GM23338 (cell line): ENCODE measurements around the gene PDE6H. TPM values are rescaled to one million over a fixed set of nuclear protein-coding genes. Genes with fewer than 3 reads are reported as not detected.

Source experiments
- ATAC-seq: fragments of 200-7000 bp; cut with Tn5 transposase; 3 replicates; pipeline ENCODE4 v1.9.1; 2020
- DNase-seq: peaks from one replicate; pipeline ENCODE4 v3.0.0-alpha.2; 2015; ENCODE audit warnings: low spot score
- H2AFZ ChIP-seq: fragments of 200-600 bp; sonication (generic); 2 replicates; pipeline ENCODE4 v1.8.0; 2016; ENCODE audit warnings: antibody characterized with exemption, mild to moderate bottlenecking, moderate library complexity
- H3F3A ChIP-seq: fragments of 200-600 bp; sonication (generic); replicated peaks from 2 replicates; pipeline ENCODE4 v1.8.0; 2017; ENCODE audit warnings: antibody characterized with exemption, mixed run types, low read depth
- H3K27ac ChIP-seq: fragments of 200-600 bp; sonication (generic); 2 replicates; pipeline ENCODE4 v1.6.1; 2016; ENCODE audit warnings: low read depth
- H3K27me3 ChIP-seq: fragments of 200-600 bp; sonication (generic); 2 replicates; pipeline ENCODE4 v1.8.0; 2016; ENCODE audit warnings: mild to moderate bottlenecking, mixed run types, moderate library complexity; ENCODE audit not compliant: insufficient read depth
- H3K36me3 ChIP-seq: fragments of 200-600 bp; sonication (generic); 2 replicates; pipeline ENCODE4 v1.8.0; 2016; ENCODE audit warnings: mild to moderate bottlenecking; ENCODE audit not compliant: insufficient read depth
- H3K4me1 ChIP-seq: fragments of 200-600 bp; sonication (generic); 2 replicates; pipeline ENCODE4 v1.8.0; 2016; ENCODE audit warnings: mild to moderate bottlenecking, moderate library complexity; ENCODE audit not compliant: insufficient read depth
- H3K4me2 ChIP-seq: fragments of 200-600 bp; sonication (generic); 2 replicates; pipeline ENCODE4 v1.7.1; 2017; ENCODE audit warnings: mixed run types
- H3K4me3 ChIP-seq: fragments of 200-600 bp; sonication (generic); 2 replicates; pipeline ENCODE4 v1.6.1; 2016; ENCODE audit warnings: mixed run types
- H3K79me2 ChIP-seq: fragments of 200-600 bp; sonication (generic); replicated peaks from 2 replicates; pipeline ENCODE4 v1.8.0; 2017; ENCODE audit warnings: mild to moderate bottlenecking; ENCODE audit not compliant: insufficient read depth
- H3K9me2 ChIP-seq: fragments of 200-600 bp; sonication (generic); 2 replicates; pipeline ENCODE4 v1.8.0; 2017; ENCODE audit not compliant: insufficient read depth
- H4K20me1 ChIP-seq: fragments of 200-600 bp; sonication (generic); replicated peaks from 2 replicates; pipeline ENCODE4 v1.8.0; 2017; ENCODE audit warnings: mild to moderate bottlenecking; ENCODE audit not compliant: insufficient read depth
- H3K27ac Mint-ChIP-seq: 2 replicates; pipeline ENCODE4 v1.8.0; 2020; ENCODE audit warnings: inconsistent platforms, mild to moderate bottlenecking, moderate library complexity, mixed read lengths
- H3K27me3 Mint-ChIP-seq: 3 replicates; pipeline ENCODE4 v1.8.0; 2022; ENCODE audit warnings: low read depth, mild to moderate bottlenecking, moderate library complexity, mixed read lengths, inconsistent platforms; ENCODE audit not compliant: insufficient read depth, poor library complexity
- H3K36me3 Mint-ChIP-seq: 3 replicates; pipeline ENCODE4 v1.8.0; 2021; ENCODE audit warnings: low read depth, mild to moderate bottlenecking, inconsistent platforms, moderate library complexity, mixed read lengths
- H3K4me1 Mint-ChIP-seq: 3 replicates; pipeline ENCODE4 v1.8.0; 2020; ENCODE audit warnings: mild to moderate bottlenecking, inconsistent platforms, mixed read lengths
- H3K4me3 Mint-ChIP-seq: 3 replicates; pipeline ENCODE4 v1.8.0; 2021; ENCODE audit warnings: moderate library complexity, mild to moderate bottlenecking, inconsistent platforms, mixed read lengths
- H3K9me3 Mint-ChIP-seq: 3 replicates; pipeline ENCODE4 v1.8.0; 2020; ENCODE audit warnings: moderate library complexity, mild to moderate bottlenecking, inconsistent platforms, mixed read lengths
- CREB1 ChIP-seq: fragments of 250-450 bp; sonication (Bioruptor Pico); IDR thresholded peaks from 2 replicates; pipeline ENCODE4 v1.5.0; 2020; ENCODE audit warnings: low read depth, mild to moderate bottlenecking, moderate library complexity
- EZH2 ChIP-seq: fragments of 200-600 bp; sonication (generic); IDR thresholded peaks from one replicate; pipeline ENCODE4 v1.8.0; 2017; ENCODE audit warnings: antibody characterized with exemption, mild to moderate bottlenecking, low read depth; ENCODE audit not compliant: unreplicated experiment
- EZH2phosphoT487 ChIP-seq: fragments of 200-600 bp; sonication (generic); IDR thresholded peaks from one replicate; pipeline ENCODE4 v1.8.1; 2018; ENCODE audit warnings: antibody characterized with exemption; ENCODE audit not compliant: unreplicated experiment
- JUNB ChIP-seq: IDR thresholded peaks from one replicate; pipeline ENCODE4 v1.6.1; 2016; ENCODE audit warnings: antibody characterized with exemption; ENCODE audit not compliant: unreplicated experiment
- NANOG ChIP-seq: IDR thresholded peaks from 2 replicates; pipeline ENCODE4 v1.6.1; 2016; ENCODE audit warnings: antibody characterized with exemption, borderline replicate concordance
- POLR2AphosphoS5 ChIP-seq: IDR thresholded peaks from 2 replicates; pipeline ENCODE4 v1.6.1; 2016; ENCODE audit warnings: antibody characterized with exemption, low read depth
- STAT1 ChIP-seq: IDR thresholded peaks from one replicate; pipeline ENCODE4 v1.6.1; 2016; ENCODE audit warnings: antibody characterized with exemption; ENCODE audit not compliant: unreplicated experiment
- ZNF114 ChIP-seq: fragments of 250-450 bp; sonication (Bioruptor Pico); IDR thresholded peaks from 2 replicates; pipeline ENCODE4 v1.5.0; 2020; ENCODE audit warnings: mild to moderate bottlenecking, moderate library complexity
- ZNF331 ChIP-seq: fragments of 250-450 bp; sonication (Bioruptor Pico); IDR thresholded peaks from 2 replicates; pipeline ENCODE4 v1.5.0; 2020; ENCODE audit warnings: low read depth, mild to moderate bottlenecking, moderate library complexity
- polyA plus RNA-seq: library from polyadenylated mRNA; unstranded; fragments of >200 nt; fragmentation: Nextera tagmentation; extraction: Ambion mirVana; gene quantifications from 2 replicates; pipeline ENCODE4 v1.2.1, GENCODE V29; 2016
- total RNA-seq: library from RNA; depleted of rRNA; stranded (reverse); fragments of >200 nt; shearing (Covaris generic); gene quantifications from 2 replicates; pipeline ENCODE4 v1.2.3, GENCODE V29; 2014
- TF ChIP-seq, protein P1 (sequence below), 2 experiments: fragments of 200-600 bp in 1 of 2; sonication (generic) in 1 of 2; conservative IDR thresholded peaks; 2 replicates each; pipeline versions ENCODE4 v1.5.1 to v1.6.1; 2016 to 2017; ENCODE audit warnings: antibody characterized with exemption in 2 of 2, low read depth in 2 of 2, mild to moderate bottlenecking in 2 of 2, moderate library complexity in 1 of 2
- TF ChIP-seq, protein P2 (sequence below): IDR thresholded peaks from one replicate; pipeline ENCODE4 v1.6.1; 2018; ENCODE audit warnings: antibody characterized with exemption; ENCODE audit not compliant: unreplicated experiment
- TF ChIP-seq, protein P3 (sequence below): fragments of 250-450 bp; sonication (Bioruptor Pico); IDR thresholded peaks from 2 replicates; pipeline ENCODE4 v1.5.0; 2020; ENCODE audit warnings: mild to moderate bottlenecking, moderate library complexity
- TF ChIP-seq, protein P4 (sequence below): IDR thresholded peaks from 2 replicates; pipeline ENCODE4 v1.6.1; 2016; ENCODE audit warnings: antibody characterized with exemption

Gene PDE6H
- total and polyA plus RNA-seq, 2 experiments from 2014 or later, result not detected

DNA sequence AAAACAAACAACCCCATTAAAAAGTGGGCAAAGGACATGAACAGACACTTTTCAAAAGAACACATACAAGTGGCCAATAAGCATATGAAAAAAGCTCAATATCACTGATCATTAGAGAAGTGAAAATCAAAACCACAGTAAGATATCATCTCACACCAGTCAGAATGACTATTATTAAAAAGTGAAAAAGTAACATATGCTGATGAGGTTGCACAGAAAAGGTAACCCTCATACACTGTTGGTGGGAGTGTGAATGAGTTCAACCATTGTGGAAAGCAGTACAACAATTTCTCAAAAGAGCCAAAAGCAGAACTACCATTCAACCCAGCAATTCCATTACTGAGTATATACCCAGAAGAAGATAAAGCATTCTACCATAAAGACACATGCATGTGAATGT lies 18.2 kb downstream of the PDE6H start:
- H3K79me2 ChIP-seq, result no peaks in the 10 kb centered on the region
- Mint-ChIP-seq H3K4me1 (no peaks in the 10 kb centered on the region), H3K27ac (no peak overlapping the region), H3K4me3 (no peak overlapping the region), H3K9me3 (no peaks in the 10 kb centered on the region; the same call in 2 of the 3 replicates), H3K36me3 (no peaks in the 10 kb centered on the region), H3K27me3 (no peaks in the 10 kb centered on the region)
- H3K36me3 ChIP-seq, result no peaks in the 10 kb centered on the region
- DNase-seq, result no peak
- no peaks in the 10 kb centered on the region for H4K20me1 ChIP-seq
- H3K4me2 ChIP-seq, result no peak overlapping the region
- H3K4me3 ChIP-seq, result no peak overlapping the region
- no peaks in the 10 kb centered on the region for H3K27me3 ChIP-seq
- no peaks in the 10 kb centered on the region for H3F3A ChIP-seq
- H3K27ac ChIP-seq, result no peak overlapping the region
- H3K9me2 ChIP-seq, result no peaks in the 10 kb centered on the region
- TF ChIP-seq CREB1 (CRISPR knock-in tag) (no peak), JUNB (no peak), NANOG (no peak), EZH2 (no peak), POLR2AphosphoS5 (no peak), ZNF114 (CRISPR knock-in tag) (no peak), EZH2phosphoT487 (no peak), ZNF331 (no peak), STAT1 (no peak)
- TF ChIP-seq, protein P1, sequence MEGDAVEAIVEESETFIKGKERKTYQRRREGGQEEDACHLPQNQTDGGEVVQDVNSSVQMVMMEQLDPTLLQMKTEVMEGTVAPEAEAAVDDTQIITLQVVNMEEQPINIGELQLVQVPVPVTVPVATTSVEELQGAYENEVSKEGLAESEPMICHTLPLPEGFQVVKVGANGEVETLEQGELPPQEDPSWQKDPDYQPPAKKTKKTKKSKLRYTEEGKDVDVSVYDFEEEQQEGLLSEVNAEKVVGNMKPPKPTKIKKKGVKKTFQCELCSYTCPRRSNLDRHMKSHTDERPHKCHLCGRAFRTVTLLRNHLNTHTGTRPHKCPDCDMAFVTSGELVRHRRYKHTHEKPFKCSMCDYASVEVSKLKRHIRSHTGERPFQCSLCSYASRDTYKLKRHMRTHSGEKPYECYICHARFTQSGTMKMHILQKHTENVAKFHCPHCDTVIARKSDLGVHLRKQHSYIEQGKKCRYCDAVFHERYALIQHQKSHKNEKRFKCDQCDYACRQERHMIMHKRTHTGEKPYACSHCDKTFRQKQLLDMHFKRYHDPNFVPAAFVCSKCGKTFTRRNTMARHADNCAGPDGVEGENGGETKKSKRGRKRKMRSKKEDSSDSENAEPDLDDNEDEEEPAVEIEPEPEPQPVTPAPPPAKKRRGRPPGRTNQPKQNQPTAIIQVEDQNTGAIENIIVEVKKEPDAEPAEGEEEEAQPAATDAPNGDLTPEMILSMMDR (conservative IDR thresholded peaks at IDR 0.05; ENCODE audit: low read depth in 2 of 2), result no peak
- TF ChIP-seq, protein P2, sequence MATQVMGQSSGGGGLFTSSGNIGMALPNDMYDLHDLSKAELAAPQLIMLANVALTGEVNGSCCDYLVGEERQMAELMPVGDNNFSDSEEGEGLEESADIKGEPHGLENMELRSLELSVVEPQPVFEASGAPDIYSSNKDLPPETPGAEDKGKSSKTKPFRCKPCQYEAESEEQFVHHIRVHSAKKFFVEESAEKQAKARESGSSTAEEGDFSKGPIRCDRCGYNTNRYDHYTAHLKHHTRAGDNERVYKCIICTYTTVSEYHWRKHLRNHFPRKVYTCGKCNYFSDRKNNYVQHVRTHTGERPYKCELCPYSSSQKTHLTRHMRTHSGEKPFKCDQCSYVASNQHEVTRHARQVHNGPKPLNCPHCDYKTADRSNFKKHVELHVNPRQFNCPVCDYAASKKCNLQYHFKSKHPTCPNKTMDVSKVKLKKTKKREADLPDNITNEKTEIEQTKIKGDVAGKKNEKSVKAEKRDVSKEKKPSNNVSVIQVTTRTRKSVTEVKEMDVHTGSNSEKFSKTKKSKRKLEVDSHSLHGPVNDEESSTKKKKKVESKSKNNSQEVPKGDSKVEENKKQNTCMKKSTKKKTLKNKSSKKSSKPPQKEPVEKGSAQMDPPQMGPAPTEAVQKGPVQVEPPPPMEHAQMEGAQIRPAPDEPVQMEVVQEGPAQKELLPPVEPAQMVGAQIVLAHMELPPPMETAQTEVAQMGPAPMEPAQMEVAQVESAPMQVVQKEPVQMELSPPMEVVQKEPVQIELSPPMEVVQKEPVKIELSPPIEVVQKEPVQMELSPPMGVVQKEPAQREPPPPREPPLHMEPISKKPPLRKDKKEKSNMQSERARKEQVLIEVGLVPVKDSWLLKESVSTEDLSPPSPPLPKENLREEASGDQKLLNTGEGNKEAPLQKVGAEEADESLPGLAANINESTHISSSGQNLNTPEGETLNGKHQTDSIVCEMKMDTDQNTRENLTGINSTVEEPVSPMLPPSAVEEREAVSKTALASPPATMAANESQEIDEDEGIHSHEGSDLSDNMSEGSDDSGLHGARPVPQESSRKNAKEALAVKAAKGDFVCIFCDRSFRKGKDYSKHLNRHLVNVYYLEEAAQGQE, result no peak
- TF ChIP-seq, protein P3, sequence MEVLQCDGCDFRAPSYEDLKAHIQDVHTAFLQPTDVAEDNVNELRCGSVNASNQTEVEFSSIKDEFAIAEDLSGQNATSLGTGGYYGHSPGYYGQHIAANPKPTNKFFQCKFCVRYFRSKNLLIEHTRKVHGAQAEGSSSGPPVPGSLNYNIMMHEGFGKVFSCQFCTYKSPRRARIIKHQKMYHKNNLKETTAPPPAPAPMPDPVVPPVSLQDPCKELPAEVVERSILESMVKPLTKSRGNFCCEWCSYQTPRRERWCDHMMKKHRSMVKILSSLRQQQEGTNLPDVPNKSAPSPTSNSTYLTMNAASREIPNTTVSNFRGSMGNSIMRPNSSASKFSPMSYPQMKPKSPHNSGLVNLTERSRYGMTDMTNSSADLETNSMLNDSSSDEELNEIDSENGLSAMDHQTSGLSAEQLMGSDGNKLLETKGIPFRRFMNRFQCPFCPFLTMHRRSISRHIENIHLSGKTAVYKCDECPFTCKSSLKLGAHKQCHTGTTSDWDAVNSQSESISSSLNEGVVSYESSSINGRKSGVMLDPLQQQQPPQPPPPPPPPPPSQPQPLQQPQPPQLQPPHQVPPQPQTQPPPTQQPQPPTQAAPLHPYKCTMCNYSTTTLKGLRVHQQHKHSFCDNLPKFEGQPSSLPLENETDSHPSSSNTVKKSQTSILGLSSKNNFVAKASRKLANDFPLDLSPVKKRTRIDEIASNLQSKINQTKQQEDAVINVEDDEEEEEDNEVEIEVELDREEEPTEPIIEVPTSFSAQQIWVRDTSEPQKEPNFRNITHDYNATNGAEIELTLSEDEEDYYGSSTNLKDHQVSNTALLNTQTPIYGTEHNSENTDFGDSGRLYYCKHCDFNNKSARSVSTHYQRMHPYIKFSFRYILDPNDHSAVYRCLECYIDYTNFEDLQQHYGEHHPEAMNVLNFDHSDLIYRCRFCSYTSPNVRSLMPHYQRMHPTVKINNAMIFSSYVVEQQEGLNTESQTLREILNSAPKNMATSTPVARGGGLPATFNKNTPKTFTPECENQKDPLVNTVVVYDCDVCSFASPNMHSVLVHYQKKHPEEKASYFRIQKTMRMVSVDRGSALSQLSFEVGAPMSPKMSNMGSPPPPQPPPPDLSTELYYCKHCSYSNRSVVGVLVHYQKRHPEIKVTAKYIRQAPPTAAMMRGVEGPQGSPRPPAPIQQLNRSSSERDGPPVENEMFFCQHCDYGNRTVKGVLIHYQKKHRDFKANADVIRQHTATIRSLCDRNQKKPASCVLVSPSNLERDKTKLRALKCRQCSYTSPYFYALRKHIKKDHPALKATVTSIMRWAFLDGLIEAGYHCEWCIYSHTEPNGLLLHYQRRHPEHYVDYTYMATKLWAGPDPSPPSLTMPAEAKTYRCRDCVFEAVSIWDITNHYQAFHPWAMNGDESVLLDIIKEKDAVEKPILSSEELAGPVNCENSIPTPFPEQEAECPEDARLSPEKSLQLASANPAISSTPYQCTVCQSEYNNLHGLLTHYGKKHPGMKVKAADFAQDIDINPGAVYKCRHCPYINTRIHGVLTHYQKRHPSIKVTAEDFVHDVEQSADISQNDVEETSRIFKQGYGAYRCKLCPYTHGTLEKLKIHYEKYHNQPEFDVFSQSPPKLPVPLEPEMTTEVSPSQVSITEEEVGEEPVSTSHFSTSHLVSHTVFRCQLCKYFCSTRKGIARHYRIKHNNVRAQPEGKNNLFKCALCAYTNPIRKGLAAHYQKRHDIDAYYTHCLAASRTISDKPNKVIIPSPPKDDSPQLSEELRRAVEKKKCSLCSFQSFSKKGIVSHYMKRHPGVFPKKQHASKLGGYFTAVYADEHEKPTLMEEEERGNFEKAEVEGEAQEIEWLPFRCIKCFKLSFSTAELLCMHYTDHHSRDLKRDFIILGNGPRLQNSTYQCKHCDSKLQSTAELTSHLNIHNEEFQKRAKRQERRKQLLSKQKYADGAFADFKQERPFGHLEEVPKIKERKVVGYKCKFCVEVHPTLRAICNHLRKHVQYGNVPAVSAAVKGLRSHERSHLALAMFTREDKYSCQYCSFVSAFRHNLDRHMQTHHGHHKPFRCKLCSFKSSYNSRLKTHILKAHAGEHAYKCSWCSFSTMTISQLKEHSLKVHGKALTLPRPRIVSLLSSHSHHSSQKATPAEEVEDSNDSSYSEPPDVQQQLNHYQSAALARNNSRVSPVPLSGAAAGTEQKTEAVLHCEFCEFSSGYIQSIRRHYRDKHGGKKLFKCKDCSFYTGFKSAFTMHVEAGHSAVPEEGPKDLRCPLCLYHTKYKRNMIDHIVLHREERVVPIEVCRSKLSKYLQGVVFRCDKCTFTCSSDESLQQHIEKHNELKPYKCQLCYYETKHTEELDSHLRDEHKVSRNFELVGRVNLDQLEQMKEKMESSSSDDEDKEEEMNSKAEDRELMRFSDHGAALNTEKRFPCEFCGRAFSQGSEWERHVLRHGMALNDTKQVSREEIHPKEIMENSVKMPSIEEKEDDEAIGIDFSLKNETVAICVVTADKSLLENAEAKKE (CRISPR knock-in tag), result no peak
- TF ChIP-seq, protein P4, sequence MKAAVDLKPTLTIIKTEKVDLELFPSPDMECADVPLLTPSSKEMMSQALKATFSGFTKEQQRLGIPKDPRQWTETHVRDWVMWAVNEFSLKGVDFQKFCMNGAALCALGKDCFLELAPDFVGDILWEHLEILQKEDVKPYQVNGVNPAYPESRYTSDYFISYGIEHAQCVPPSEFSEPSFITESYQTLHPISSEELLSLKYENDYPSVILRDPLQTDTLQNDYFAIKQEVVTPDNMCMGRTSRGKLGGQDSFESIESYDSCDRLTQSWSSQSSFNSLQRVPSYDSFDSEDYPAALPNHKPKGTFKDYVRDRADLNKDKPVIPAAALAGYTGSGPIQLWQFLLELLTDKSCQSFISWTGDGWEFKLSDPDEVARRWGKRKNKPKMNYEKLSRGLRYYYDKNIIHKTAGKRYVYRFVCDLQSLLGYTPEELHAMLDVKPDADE, result no peak
- H3K4me1 ChIP-seq, result no peaks in the 10 kb centered on the region
- no peak for ATAC-seq
- no peak overlapping the region for H2AFZ ChIP-seq
